GM12873 (cell line): ENCODE results near the gene ROPN1L.

ENCODE experiments used
- CTCF ChIP-seq: IDR thresholded peaks from 2 replicates; pipeline ENCODE4 v1.5.1; 2012; ENCODE audit warnings: low read depth, mild to moderate bottlenecking, moderate library complexity, low read length, control low read depth; ENCODE audit not compliant: insufficient read depth; ENCODE audit errors: missing control alignments

Gene ROPN1L

GRCh38 chr5:10467281-10468198 lies 25.9 kb downstream of the ROPN1L start:
- TF ChIP-seq CTCF, result no peak

- no peak for TF ChIP-seq CTCF
Measured at GRCh38 chr5:10468256-10468655, 26.6 kb downstream of the ROPN1L start.

GRCh38 chr5:10469253-10470050 lies 27.8 kb downstream of the ROPN1L start:
- no peak for TF ChIP-seq CTCF

- no peak for TF ChIP-seq CTCF
Measured at GRCh38 chr5:10470669-10471068, 29.0 kb downstream of the ROPN1L start.

- TF ChIP-seq CTCF, result no peak
Measured at GRCh38 chr5:10471677-10472076, 30.0 kb downstream of the ROPN1L start.

- TF ChIP-seq CTCF, result no peak
Measured at GRCh38 chr5:10474521-10475075, 32.9 kb downstream of the ROPN1L start.

GRCh38 chr5:10475931-10476676 lies 34.4 kb downstream of the ROPN1L start:
- no peak for TF ChIP-seq CTCF
